ENCODE measurements around the gene CUX1. TPM values are rescaled to one million over a fixed set of nuclear protein-coding genes. Genes with fewer than 3 reads are reported as not detected.

Gene CUX1, protein sequence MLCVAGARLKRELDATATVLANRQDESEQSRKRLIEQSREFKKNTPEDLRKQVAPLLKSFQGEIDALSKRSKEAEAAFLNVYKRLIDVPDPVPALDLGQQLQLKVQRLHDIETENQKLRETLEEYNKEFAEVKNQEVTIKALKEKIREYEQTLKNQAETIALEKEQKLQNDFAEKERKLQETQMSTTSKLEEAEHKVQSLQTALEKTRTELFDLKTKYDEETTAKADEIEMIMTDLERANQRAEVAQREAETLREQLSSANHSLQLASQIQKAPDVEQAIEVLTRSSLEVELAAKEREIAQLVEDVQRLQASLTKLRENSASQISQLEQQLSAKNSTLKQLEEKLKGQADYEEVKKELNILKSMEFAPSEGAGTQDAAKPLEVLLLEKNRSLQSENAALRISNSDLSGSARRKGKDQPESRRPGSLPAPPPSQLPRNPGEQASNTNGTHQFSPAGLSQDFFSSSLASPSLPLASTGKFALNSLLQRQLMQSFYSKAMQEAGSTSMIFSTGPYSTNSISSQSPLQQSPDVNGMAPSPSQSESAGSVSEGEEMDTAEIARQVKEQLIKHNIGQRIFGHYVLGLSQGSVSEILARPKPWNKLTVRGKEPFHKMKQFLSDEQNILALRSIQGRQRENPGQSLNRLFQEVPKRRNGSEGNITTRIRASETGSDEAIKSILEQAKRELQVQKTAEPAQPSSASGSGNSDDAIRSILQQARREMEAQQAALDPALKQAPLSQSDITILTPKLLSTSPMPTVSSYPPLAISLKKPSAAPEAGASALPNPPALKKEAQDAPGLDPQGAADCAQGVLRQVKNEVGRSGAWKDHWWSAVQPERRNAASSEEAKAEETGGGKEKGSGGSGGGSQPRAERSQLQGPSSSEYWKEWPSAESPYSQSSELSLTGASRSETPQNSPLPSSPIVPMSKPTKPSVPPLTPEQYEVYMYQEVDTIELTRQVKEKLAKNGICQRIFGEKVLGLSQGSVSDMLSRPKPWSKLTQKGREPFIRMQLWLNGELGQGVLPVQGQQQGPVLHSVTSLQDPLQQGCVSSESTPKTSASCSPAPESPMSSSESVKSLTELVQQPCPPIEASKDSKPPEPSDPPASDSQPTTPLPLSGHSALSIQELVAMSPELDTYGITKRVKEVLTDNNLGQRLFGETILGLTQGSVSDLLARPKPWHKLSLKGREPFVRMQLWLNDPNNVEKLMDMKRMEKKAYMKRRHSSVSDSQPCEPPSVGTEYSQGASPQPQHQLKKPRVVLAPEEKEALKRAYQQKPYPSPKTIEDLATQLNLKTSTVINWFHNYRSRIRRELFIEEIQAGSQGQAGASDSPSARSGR (N-terminal part only)
- polyA plus RNA-seq (2011; rRNA removed) (29.7 and 33.8 TPM in 2 replicates), polyA minus RNA-seq (2011; rRNA and poly(A)+ RNA removed) (27.6 and 29.0 TPM in 2 replicates)

DNA sequence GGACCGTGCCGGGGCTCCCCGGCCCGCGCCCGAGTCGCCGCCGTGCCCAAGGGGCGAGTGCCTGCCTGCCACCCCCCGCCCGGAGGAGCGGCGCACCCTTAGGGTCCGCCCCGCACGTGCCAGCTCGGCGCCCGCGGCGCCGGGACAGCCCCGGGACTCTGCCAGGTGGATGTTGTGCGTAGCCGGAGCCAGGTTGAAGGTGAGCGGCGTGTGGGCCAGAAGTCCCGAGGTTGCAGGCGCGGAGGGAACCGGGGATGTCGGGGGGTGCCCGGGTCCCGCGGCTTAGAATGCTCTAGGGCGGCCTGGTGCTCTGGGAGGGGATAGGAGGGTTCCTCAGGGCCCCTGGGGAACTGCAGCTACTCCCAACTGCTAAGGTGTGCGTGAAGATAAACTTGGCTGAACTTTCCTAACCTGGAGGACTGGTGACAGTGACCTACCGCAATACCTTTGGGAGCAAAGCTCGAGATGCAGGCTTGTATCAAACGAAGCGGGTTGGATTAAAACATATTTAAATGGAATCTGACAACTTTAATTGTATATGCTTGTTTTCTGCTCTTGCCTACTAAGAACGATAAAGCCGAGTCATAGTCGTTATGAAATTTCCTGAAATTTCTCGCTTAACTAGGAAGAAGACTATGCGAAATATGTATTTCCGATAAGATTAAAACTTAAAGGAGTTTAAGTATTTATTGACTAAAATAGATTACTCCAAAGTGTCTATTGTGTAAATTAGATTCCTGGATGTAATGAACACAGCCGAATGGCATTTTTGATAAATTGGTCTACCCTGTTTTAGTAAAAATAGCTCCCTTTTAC, at the start of gene CUX1:
Gene CUX1, plus strand, starts transcription at position 156 of the 816 bp plus-strand sequence. Its CDS starts 14 bp downstream, at position 170.
- no peaks in the 10 kb centered on the region; the same call in 1 of the 2 replicates for H3K9me3 ChIP-seq (ENCODE audit: control insufficient read depth, insufficient read depth, low read length)
- TF ChIP-seq, protein P1, sequence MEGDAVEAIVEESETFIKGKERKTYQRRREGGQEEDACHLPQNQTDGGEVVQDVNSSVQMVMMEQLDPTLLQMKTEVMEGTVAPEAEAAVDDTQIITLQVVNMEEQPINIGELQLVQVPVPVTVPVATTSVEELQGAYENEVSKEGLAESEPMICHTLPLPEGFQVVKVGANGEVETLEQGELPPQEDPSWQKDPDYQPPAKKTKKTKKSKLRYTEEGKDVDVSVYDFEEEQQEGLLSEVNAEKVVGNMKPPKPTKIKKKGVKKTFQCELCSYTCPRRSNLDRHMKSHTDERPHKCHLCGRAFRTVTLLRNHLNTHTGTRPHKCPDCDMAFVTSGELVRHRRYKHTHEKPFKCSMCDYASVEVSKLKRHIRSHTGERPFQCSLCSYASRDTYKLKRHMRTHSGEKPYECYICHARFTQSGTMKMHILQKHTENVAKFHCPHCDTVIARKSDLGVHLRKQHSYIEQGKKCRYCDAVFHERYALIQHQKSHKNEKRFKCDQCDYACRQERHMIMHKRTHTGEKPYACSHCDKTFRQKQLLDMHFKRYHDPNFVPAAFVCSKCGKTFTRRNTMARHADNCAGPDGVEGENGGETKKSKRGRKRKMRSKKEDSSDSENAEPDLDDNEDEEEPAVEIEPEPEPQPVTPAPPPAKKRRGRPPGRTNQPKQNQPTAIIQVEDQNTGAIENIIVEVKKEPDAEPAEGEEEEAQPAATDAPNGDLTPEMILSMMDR (IDR thresholded peaks at IDR 0.05; ENCODE audit: low read depth, low read length): 0 out of 2 replicates have a peak, but pooled peaks have one; percentile 9
- H3K27ac ChIP-seq (ENCODE audit: low read depth, low read length): no peak within 1 kb of the TSS
- H3K4me3 ChIP-seq (ENCODE audit: low read depth, low read length): peak within 1 kb of the TSS; percentile 65
- ChIA-PET POLR2A (interaction anchor here (0.6 kb wide), 1 partner anchor 52 kb away, joined by 3 read pairs; no protein-coding TSS in a partner anchor), CTCF (interaction anchor here (0.8 kb wide), 1 partner anchor 419 kb away, joined by 3 read pairs; no protein-coding TSS in a partner anchor)
- no peaks in the 10 kb centered on the region for H3K27me3 ChIP-seq (ENCODE audit: control insufficient read depth, insufficient read depth, low read length)
- no peak for DNase-seq (ENCODE audit: low read depth, low spot score)

DNA sequence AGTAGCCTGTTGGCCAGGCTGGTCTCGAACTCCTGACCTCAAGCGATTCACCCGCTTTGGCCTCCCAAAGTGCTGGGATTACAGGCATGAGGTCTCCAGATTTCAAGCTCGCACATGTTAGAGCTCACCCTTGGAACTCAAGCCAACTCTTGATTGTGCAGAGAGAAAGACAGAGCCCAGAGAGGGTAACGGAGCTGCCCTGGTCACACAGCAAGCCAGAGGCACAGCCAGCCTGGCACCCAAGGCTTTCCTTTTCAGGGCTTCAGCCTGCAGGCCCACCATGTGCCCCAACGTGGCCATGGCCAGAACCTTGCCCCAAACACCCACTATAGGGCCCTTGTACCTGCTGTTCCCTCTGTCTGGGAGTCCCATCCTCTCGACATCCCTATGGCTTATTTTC, 49.1 kb upstream of the CUX1 start:
- Histone ChIP-seq H3K4me3 (ENCODE audit: low read depth, low read length) (no peak overlapping the region), H3K27ac (ENCODE audit: low read depth, low read length) (no peak overlapping the region), H3K9me3 (ENCODE audit: control insufficient read depth, insufficient read depth, low read length) (no peaks in the 10 kb centered on the region), H3K27me3 (ENCODE audit: control insufficient read depth, insufficient read depth, low read length) (peaks cover 11% of the 10 kb centered on the region)
- TF ChIP-seq, protein P1 (IDR thresholded peaks at IDR 0.05; ENCODE audit: low read depth, low read length): no peak
- ChIA-PET POLR2A (interaction anchor here (0.6 kb wide), 1 partner anchor 73 kb away, joined by 3 read pairs; no protein-coding TSS in a partner anchor), CTCF (no interaction called here)
- DNase-seq (ENCODE audit: low read depth, low spot score): no peak

DNA sequence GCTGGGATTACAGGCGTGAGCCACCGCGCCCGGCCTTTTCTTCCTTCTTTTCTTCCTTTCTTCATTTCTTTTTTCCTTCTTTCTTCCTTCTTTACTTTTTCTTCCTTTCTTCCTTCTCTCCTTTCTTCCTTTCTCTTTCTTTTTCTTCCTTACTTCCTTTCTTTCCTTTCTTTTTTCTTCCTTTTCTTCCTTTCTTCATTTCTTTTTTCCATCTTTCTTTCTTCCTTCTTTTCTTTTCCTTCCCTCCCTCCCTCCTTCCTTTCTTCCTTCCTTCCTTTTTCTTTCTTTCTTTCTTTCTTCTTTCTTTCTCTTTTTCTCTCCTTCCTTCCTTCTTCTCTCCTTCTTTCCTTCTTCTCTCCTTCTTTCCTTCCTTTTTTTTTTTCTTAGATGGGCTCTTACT, 47.0 kb upstream of the CUX1 start:
- Histone ChIP-seq H3K27ac (ENCODE audit: low read depth, low read length) (no peak overlapping the region), H3K9me3 (ENCODE audit: control insufficient read depth, insufficient read depth, low read length) (no peaks in the 10 kb centered on the region), H3K4me3 (ENCODE audit: low read depth, low read length) (no peak overlapping the region), H3K27me3 (ENCODE audit: control insufficient read depth, insufficient read depth, low read length) (peaks cover 11% of the 10 kb centered on the region)
- TF ChIP-seq, protein P1 (IDR thresholded peaks at IDR 0.05; ENCODE audit: low read depth, low read length): no peak
- ChIA-PET CTCF (no interaction called here), POLR2A (interaction anchor here (0.7 kb wide), 1 partner anchor 248 kb away, joined by 3 read pairs; no protein-coding TSS in a partner anchor)
- DNase-seq (ENCODE audit: low read depth, low spot score): no peak

DNA sequence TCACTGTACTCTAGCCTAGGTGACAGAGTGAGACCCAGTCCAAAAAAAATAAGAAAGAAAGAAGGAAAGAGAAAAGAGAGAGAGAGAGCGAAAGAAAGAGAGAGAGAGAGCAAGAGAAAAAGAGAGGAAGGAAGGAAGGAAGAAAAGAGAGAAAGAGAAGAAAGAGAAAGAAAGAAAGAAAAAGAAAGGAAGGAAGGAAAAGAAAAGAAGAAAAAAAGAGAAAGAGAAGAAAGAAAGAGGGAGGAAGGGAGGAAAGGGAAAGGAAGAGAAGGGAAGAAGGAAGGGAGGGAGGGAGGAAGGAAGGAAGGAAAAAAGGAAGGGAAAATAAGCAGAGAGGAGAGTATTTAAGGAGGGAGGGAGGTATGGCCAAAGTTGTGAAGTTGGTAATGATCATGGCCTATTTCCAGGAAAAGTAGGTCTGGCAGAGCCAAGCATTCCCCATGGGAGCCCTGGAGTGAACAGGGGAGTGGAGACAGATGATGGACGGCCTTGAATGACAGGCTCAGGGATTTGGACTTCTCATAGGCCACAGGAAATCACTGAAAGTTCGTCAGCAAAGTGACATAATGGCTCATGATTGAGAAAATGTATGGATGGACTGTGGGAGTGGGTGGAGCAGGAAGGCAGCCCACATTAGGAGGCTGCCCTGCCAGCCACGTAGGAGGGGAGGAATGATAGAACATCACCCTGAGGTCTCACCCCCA, 44.8 kb upstream of the CUX1 start:
- TF ChIP-seq, protein P1 (IDR thresholded peaks at IDR 0.05; ENCODE audit: low read depth, low read length): no peak
- CTCF ChIA-PET: no interaction called here
- H3K27ac ChIP-seq (ENCODE audit: low read depth, low read length): no peak overlapping the region
- no peak overlapping the region for H3K4me3 ChIP-seq (ENCODE audit: low read depth, low read length)
- H3K27me3 ChIP-seq (ENCODE audit: control insufficient read depth, insufficient read depth, low read length): peaks cover 22% of the 10 kb centered on the region
- no peaks in the 10 kb centered on the region for H3K9me3 ChIP-seq (ENCODE audit: control insufficient read depth, insufficient read depth, low read length)
- POLR2A ChIA-PET: no interaction called here
- no peak for DNase-seq (ENCODE audit: low read depth, low spot score)

Measured in AG04450 (cell line).